Glutamatergic neuron (in vitro differentiated cells): ENCODE measurements around the gene CUEDC1. TPM values are rescaled to one million over a fixed set of nuclear protein-coding genes. Genes with fewer than 3 reads are reported as not detected.

Experiments
- DNase-seq: peaks from one replicate; pipeline ENCODE4 v3.0.0; 2022
- H3K27ac Mint-ChIP-seq: one replicate; pipeline ENCODE4 v1.8.0; 2020; ENCODE audit warnings: mild to moderate bottlenecking, mixed read lengths, inconsistent platforms; ENCODE audit not compliant: unreplicated experiment
- H3K27me3 Mint-ChIP-seq: one replicate; pipeline ENCODE4 v1.8.0; 2020; ENCODE audit warnings: mild to moderate bottlenecking, moderate library complexity, mixed read lengths, inconsistent platforms; ENCODE audit not compliant: unreplicated experiment
- H3K36me3 Mint-ChIP-seq: one replicate; pipeline ENCODE4 v1.8.0; 2020; ENCODE audit warnings: mild to moderate bottlenecking, mixed read lengths, inconsistent platforms; ENCODE audit not compliant: unreplicated experiment
- H3K4me1 Mint-ChIP-seq: one replicate; pipeline ENCODE4 v1.8.0; 2020; ENCODE audit warnings: mild to moderate bottlenecking, low read depth, mixed read lengths, inconsistent platforms; ENCODE audit not compliant: unreplicated experiment
- H3K4me3 Mint-ChIP-seq: one replicate; pipeline ENCODE4 v1.8.0; 2020; ENCODE audit warnings: mild to moderate bottlenecking, mixed read lengths, inconsistent platforms; ENCODE audit not compliant: unreplicated experiment
- H3K9me3 Mint-ChIP-seq: one replicate; pipeline ENCODE4 v1.8.0; 2020; ENCODE audit warnings: mild to moderate bottlenecking, moderate library complexity, mixed read lengths, inconsistent platforms; ENCODE audit not compliant: unreplicated experiment
- CTCF ChIP-seq: fragments of 200-600 bp; sonication (generic); IDR thresholded peaks from one replicate; pipeline ENCODE4 v1.5.0; 2021; ENCODE audit not compliant: partially characterized antibody, unreplicated experiment
- total RNA-seq: library from RNA; stranded (reverse); fragmentation: NEBNext Ultra II Directional; extraction: Animal tissue kit (Norgen Biotek cat#: 25700); gene quantifications from one replicate; pipeline ENCODE4 v1.2.1, GENCODE V29; 2021; ENCODE audit not compliant: unreplicated experiment

CUEDC1 gene
- total RNA-seq, 1 donor from 2014 or later, result 22.9 TPM

GRCh38 chr17:58001461-58002124 is 46.4 kb upstream of the CUEDC1 start:
- H3K4me1 Mint-ChIP-seq, result peaks cover 14% of the 10 kb centered on the region
- no peaks in the 10 kb centered on the region for H3K36me3 Mint-ChIP-seq
- no peak for TF ChIP-seq CTCF
- DNase-seq, result no peak
- H3K9me3 Mint-ChIP-seq, result peaks cover 4% of the 10 kb centered on the region
- H3K27me3 Mint-ChIP-seq, result no peaks in the 10 kb centered on the region
- no peak overlapping the region for H3K4me3 Mint-ChIP-seq
- no peak overlapping the region for H3K27ac Mint-ChIP-seq

GRCh38 chr17:57999496-58000017 is 44.3 kb upstream of the CUEDC1 start:
- H3K4me1 Mint-ChIP-seq, result peaks cover 5% of the 10 kb centered on the region
- no peaks in the 10 kb centered on the region for H3K36me3 Mint-ChIP-seq
- no peak overlapping the region for H3K4me3 Mint-ChIP-seq
- DNase-seq, result no peak
- no peaks in the 10 kb centered on the region for H3K27me3 Mint-ChIP-seq
- H3K9me3 Mint-ChIP-seq, result no peaks in the 10 kb centered on the region
- TF ChIP-seq CTCF, result peak; percentile 87
- no peak overlapping the region for H3K27ac Mint-ChIP-seq

- H3K27me3 Mint-ChIP-seq, result no peaks in the 10 kb centered on the region
Observed at GRCh38 chr17:57999010-57999495, 43.8 kb upstream of the CUEDC1 start.

GRCh38 chr17:57997085-57997809 is 42.0 kb upstream of the CUEDC1 start:
- Mint-ChIP-seq H3K4me3 (no peak overlapping the region), H3K36me3 (no peaks in the 10 kb centered on the region), H3K9me3 (peaks cover 2% of the 10 kb centered on the region), H3K27me3 (no peaks in the 10 kb centered on the region), H3K27ac (peak overlapping the region; percentile 18), H3K4me1 (peaks cover 17% of the 10 kb centered on the region)
- TF ChIP-seq CTCF, result no peak
- DNase-seq, result no peak

More at GRCh38 chr17:57999010-57999495, 43.8 kb upstream of the CUEDC1 start:
- Mint-ChIP-seq H3K27ac (no peak overlapping the region), H3K4me3 (no peak overlapping the region), H3K36me3 (no peaks in the 10 kb centered on the region), H3K4me1 (peaks cover 9% of the 10 kb centered on the region), H3K9me3 (no peaks in the 10 kb centered on the region)
- TF ChIP-seq CTCF, result no peak
- no peak for DNase-seq
